Osteocyte (in vitro differentiated cells): ENCODE data around the gene RIMBP2. TPM values are rescaled to one million over a fixed set of nuclear protein-coding genes. Genes with fewer than 3 reads are reported as not detected.

Experiments
- DNase-seq: peaks from one replicate; pipeline ENCODE4 v3.0.0; 2021; ENCODE audit warnings: mixed read lengths; ENCODE audit not compliant: unreplicated experiment; ENCODE audit errors: extremely low spot score
- H3K27ac Mint-ChIP-seq: one replicate; pipeline ENCODE4 v1.8.0; 2021; ENCODE audit warnings: mild to moderate bottlenecking, mixed read lengths; ENCODE audit not compliant: unreplicated experiment
- H3K27me3 Mint-ChIP-seq: one replicate; pipeline ENCODE4 v1.8.0; 2021; ENCODE audit warnings: mixed read lengths; ENCODE audit not compliant: unreplicated experiment
- H3K36me3 Mint-ChIP-seq: one replicate; pipeline ENCODE4 v1.8.0; 2021; ENCODE audit warnings: mixed read lengths; ENCODE audit not compliant: unreplicated experiment
- H3K4me1 Mint-ChIP-seq: one replicate; pipeline ENCODE4 v1.8.0; 2021; ENCODE audit warnings: mixed read lengths; ENCODE audit not compliant: unreplicated experiment
- H3K4me3 Mint-ChIP-seq: one replicate; pipeline ENCODE4 v1.8.0; 2021; ENCODE audit warnings: mild to moderate bottlenecking, moderate library complexity, mixed read lengths; ENCODE audit not compliant: unreplicated experiment
- H3K9me3 Mint-ChIP-seq: one replicate; pipeline ENCODE4 v1.8.0; 2021; ENCODE audit warnings: mixed read lengths; ENCODE audit not compliant: unreplicated experiment
- total RNA-seq: library from RNA; stranded (reverse); gene quantifications from 2 replicates; pipeline ENCODE4 v1.2.1, GENCODE V29; 2021
- TF ChIP-seq, protein P1 (sequence below): fragments of 200-600 bp; sonication (generic); IDR thresholded peaks from 2 replicates; pipeline ENCODE4 v1.5.0; 2021; ENCODE audit warnings: antibody characterized with exemption, mild to moderate bottlenecking, moderate library complexity

Gene RIMBP2
- total RNA-seq, 1 donor from 2014 or later, result 0.13 TPM

DNA sequence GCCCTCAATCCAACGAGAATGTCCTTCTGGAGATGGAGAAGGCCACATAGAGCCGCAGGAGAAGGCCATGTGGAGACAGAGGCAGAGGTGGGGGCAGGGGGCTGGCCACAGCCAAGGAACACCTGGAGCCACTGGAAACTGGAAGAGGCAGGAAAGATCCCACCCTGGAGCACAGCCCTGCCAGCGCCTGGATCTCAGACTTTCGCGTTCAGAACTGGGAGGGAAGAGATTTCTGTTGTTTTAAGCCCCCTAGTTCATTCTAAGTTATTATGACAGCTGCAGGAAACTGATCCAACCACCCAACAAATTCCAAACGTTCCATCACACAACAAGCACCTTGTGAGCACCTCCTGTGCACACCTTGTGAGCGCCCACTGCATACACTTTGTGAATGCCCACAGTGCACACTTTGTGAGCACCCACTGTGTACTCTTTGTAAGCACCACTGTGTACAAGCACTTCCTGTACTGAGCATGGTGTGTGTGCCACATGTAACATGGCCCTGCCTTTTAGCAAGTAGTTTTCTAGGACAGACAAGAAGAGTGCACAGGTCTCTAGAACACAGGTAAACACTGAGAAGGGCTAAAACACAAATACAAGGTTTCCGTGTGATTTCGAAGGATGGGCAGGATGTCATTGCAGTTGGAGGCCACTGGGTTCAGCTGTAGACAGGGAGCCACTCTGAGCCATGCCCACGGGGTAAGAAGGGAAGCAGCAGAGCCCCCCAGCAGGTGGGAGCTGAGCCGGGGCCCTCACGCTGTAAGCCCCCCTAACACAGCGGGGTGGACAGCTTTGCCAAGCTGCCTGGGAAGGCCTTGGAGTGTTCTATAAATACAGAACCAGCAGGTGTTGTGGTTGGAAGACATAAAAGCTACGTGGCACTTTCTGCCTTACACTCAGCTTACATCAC, 15.4 kb downstream of the RIMBP2 start:
- H3K4me1 Mint-ChIP-seq, result no peaks in the 10 kb centered on the region

DNA sequence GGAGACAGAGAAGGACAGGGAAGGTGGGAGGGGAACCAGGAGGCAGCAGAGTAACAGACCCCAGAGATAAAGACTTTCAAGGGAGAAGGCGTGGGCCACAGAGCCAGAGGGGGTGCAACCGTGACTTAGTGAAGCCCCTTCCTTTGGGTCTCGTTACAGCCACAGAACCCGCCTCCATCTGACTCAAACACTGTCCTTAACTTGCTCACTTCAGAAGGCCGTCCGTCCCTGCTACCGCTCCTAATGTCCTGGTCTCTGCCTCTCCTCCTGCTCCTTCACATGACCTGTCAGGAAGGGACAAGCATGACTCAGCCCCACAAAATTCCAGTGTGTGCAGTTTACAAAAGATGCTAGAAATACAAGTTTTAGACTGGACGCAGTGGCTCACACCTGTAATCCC, 18.0 kb downstream of the RIMBP2 start:
- H3K36me3 Mint-ChIP-seq, result no peaks in the 10 kb centered on the region
- H3K9me3 Mint-ChIP-seq, result no peaks in the 10 kb centered on the region
- no peak for DNase-seq
- TF ChIP-seq, protein P1, sequence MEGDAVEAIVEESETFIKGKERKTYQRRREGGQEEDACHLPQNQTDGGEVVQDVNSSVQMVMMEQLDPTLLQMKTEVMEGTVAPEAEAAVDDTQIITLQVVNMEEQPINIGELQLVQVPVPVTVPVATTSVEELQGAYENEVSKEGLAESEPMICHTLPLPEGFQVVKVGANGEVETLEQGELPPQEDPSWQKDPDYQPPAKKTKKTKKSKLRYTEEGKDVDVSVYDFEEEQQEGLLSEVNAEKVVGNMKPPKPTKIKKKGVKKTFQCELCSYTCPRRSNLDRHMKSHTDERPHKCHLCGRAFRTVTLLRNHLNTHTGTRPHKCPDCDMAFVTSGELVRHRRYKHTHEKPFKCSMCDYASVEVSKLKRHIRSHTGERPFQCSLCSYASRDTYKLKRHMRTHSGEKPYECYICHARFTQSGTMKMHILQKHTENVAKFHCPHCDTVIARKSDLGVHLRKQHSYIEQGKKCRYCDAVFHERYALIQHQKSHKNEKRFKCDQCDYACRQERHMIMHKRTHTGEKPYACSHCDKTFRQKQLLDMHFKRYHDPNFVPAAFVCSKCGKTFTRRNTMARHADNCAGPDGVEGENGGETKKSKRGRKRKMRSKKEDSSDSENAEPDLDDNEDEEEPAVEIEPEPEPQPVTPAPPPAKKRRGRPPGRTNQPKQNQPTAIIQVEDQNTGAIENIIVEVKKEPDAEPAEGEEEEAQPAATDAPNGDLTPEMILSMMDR, result no peak
- H3K27ac Mint-ChIP-seq, result no peak overlapping the region
- no peak overlapping the region for H3K4me3 Mint-ChIP-seq
- no peaks in the 10 kb centered on the region for H3K4me1 Mint-ChIP-seq
- H3K27me3 Mint-ChIP-seq, result peaks cover 2% of the 10 kb centered on the region

More for the DNA sequence above, 15.4 kb downstream of the RIMBP2 start:
- TF ChIP-seq, protein P1, result no peak
- H3K4me3 Mint-ChIP-seq, result no peak overlapping the region
- no peak overlapping the region for H3K27ac Mint-ChIP-seq
- no peaks in the 10 kb centered on the region for H3K9me3 Mint-ChIP-seq
- peaks cover 6% of the 10 kb centered on the region for H3K27me3 Mint-ChIP-seq
- peak; percentile 42 for DNase-seq
- H3K36me3 Mint-ChIP-seq, result no peaks in the 10 kb centered on the region

DNA sequence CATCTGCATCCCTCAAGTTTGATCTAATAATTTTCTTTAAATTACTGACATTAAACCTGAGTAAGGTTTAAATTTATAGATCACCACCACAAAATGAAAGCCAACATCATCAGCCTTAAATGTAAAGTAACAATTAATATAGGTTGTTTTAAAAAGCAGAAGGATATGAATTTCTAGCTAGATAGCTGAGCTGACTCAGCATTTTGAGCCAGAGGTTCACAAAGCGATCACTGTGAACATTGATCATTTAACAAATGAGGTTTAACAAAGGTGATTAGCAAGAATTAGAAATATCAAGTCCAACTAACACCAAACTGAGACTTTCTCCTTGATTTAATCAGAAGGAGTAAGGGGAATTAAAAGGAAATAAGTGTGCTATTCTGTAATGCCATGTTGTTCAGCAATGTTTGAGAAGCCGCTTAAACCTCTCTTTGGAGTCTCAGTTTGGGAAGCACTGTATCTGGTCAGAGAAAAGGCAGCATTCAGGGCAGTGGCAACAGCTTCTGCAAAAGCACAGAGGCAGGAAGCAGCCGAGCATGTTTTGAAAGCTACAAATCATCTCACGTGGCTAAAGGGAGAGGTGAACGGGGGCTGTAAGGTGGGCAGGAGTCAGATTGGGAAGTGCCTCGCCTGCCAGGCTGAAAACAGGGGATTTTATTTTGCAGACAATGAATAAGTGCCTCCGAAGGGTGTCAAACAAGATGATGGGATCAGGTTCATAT, 19.6 kb downstream of the RIMBP2 start:
- Mint-ChIP-seq H3K36me3 (no peaks in the 10 kb centered on the region), H3K27ac (no peak overlapping the region), H3K27me3 (no peaks in the 10 kb centered on the region), H3K4me1 (no peaks in the 10 kb centered on the region), H3K9me3 (no peaks in the 10 kb centered on the region), H3K4me3 (no peak overlapping the region)
- DNase-seq, result no peak
- TF ChIP-seq, protein P1, result no peak

DNA sequence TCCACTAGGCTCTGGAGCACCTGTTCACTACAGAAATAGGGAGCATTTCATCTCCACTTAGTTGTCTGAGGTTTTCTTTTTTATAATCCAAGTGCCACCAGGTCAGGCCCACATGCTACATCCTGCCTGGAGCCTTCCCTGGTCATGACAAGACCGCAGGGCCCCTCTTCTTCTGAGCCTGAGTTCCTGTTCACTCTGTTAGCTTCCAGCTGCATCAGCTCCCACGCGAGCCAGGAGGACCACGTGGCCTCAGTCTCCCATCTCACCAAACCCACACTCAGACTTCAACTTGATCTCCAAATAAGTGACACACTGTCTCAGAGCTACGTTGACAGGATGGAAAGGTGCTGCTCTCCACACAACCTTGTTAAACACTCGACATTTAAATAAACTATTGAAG, 21.0 kb downstream of the RIMBP2 start:
- TF ChIP-seq, protein P1, result no peak
- Mint-ChIP-seq H3K4me3 (no peak overlapping the region), H3K27ac (no peak overlapping the region), H3K36me3 (no peaks in the 10 kb centered on the region), H3K4me1 (no peaks in the 10 kb centered on the region), H3K9me3 (no peaks in the 10 kb centered on the region), H3K27me3 (no peaks in the 10 kb centered on the region)
- no peak for DNase-seq
